ENCODE results near the gene CKB. TPM values are rescaled to one million over a fixed set of nuclear protein-coding genes. Genes with fewer than 3 reads are reported as not detected.
"Not testable (repeated sequence)": the region's sequence is repeated elsewhere in the genome, so short reads cannot be mapped to it uniquely, and the experiment has no call there.

The CKB gene
- total and polyA plus RNA-seq, 4 donors, result 9.0 to 32.9 (median 20.4) TPM

GRCh38 chr14:103512701-103513611, 9.7 kb downstream of the CKB start:
- Histone ChIP-seq H3K4me3 (ENCODE audit: low read depth in 1 of 3, low read length in 3 of 3) (no peak overlapping the region), H3K4me1 (ENCODE audit: control insufficient read depth in 4 of 4, insufficient read depth in 4 of 4, low read length in 3 of 4) (peaks cover 0 to 6% (median 2%) of the 10 kb centered on the region in 4 donors), H3K36me3 (ENCODE audit: control insufficient read depth in 4 of 4, insufficient read depth in 3 of 4, low read depth in 1 of 4, low read length in 3 of 4) (peaks cover 0 to 7% (median 6%) of the 10 kb centered on the region in 4 donors), H3K9ac (ENCODE audit: low read depth in 1 of 2, low read length in 2 of 2) (no peak overlapping the region), H3K9me3 (ENCODE audit: control insufficient read depth in 4 of 4, low read length in 3 of 4) (no peaks in the 10 kb centered on the region), H3K27ac (ENCODE audit: low read depth in 1 of 2, low read length in 2 of 2) (no peak overlapping the region), H3K27me3 (ENCODE audit: control insufficient read depth in 4 of 4, insufficient read depth in 4 of 4, low read length in 3 of 4) (no peaks in the 10 kb centered on the region)
- 71% methylated on average over 25 of the region's 25 CpGs for WGBS
- no peak for DNase-seq (ENCODE audit: low spot score)
- TF ChIP-seq HNF4A (conservative IDR thresholded peaks at IDR 0.05), result no peak
- no peak for TF ChIP-seq FOXA2 (IDR thresholded peaks at IDR 0.05)
- no peak for TF ChIP-seq EGR1 (IDR thresholded peaks at IDR 0.05; ENCODE audit: low read depth in 2 of 2)
- no peak for TF ChIP-seq MAX (IDR thresholded peaks at IDR 0.05)
- TF ChIP-seq JUND (IDR thresholded peaks at IDR 0.05), result no peak
- TF ChIP-seq SP1 (IDR thresholded peaks at IDR 0.05), result no peak
- TF ChIP-seq ZBTB33 (IDR thresholded peaks at IDR 0.05), result no peak
- no peak for TF ChIP-seq GABPA (IDR thresholded peaks at IDR 0.05 in 1 of 2, conservative IDR thresholded peaks at IDR 0.05 in 1 of 2)
- TF ChIP-seq TAF1 (conservative IDR thresholded peaks at IDR 0.05), result no peak
- TF ChIP-seq NR2F2 (IDR thresholded peaks at IDR 0.05), result no peak
- TF ChIP-seq HNF4G (IDR thresholded peaks at IDR 0.05), result no peak

- not testable (repeated sequence) for H3K4me3 ChIP-seq (ENCODE audit: low read depth in 1 of 3, low read length in 3 of 3); H3K27ac ChIP-seq (ENCODE audit: low read depth in 1 of 2, low read length in 2 of 2); H3K27me3 ChIP-seq (ENCODE audit: control insufficient read depth in 4 of 4, insufficient read depth in 4 of 4, low read length in 3 of 4); H3K9ac ChIP-seq (ENCODE audit: low read depth in 1 of 2, low read length in 2 of 2); H3K36me3 ChIP-seq (ENCODE audit: control insufficient read depth in 4 of 4, insufficient read depth in 3 of 4, low read depth in 1 of 4, low read length in 3 of 4); H3K9me3 ChIP-seq (ENCODE audit: control insufficient read depth in 4 of 4, low read length in 3 of 4); DNase-seq (ENCODE audit: low spot score); H3K4me1 ChIP-seq (ENCODE audit: control insufficient read depth in 4 of 4, insufficient read depth in 4 of 4, low read length in 3 of 4)
- WGBS, result 99% methylated on average over 8 of the region's 8 CpGs
Observed at GRCh38 chr14:103512180-103512579, 10.4 kb downstream of the CKB start.

- peaks cover 0 to 6% (median 3%) of the 10 kb centered on the region in 4 donors for H3K4me1 ChIP-seq (ENCODE audit: control insufficient read depth in 4 of 4, insufficient read depth in 4 of 4, low read length in 3 of 4)
- no peak for DNase-seq (ENCODE audit: low spot score)
- no peak overlapping the region for H3K27ac ChIP-seq (ENCODE audit: low read depth in 1 of 2, low read length in 2 of 2)
- TF ChIP-seq JUND (IDR thresholded peaks at IDR 0.05) (no peak), RAD21 (IDR thresholded peaks at IDR 0.05) (no peak), REST (IDR thresholded peaks at IDR 0.05) (no peak), MAX (IDR thresholded peaks at IDR 0.05) (no peak), HNF4A (conservative IDR thresholded peaks at IDR 0.05) (no peak), ZBTB33 (IDR thresholded peaks at IDR 0.05) (no peak), RXRA (IDR thresholded peaks at IDR 0.05) (no peak), SP1 (IDR thresholded peaks at IDR 0.05) (no peak), HNF4G (IDR thresholded peaks at IDR 0.05) (no peak), FOXA1 (IDR thresholded peaks at IDR 0.05) (no peak), TAF1 (conservative IDR thresholded peaks at IDR 0.05) (no peak), FOXA2 (IDR thresholded peaks at IDR 0.05) (no peak), NR2F2 (IDR thresholded peaks at IDR 0.05) (no peak), GABPA (IDR thresholded peaks at IDR 0.05 in 1 of 2, conservative IDR thresholded peaks at IDR 0.05 in 1 of 2) (no peak)
- H3K9me3 ChIP-seq (ENCODE audit: control insufficient read depth in 4 of 4, low read length in 3 of 4), result no peaks in the 10 kb centered on the region
- peaks cover 0 to 10% (median 7%) of the 10 kb centered on the region in 4 donors for H3K36me3 ChIP-seq (ENCODE audit: control insufficient read depth in 4 of 4, insufficient read depth in 3 of 4, low read depth in 1 of 4, low read length in 3 of 4)
- H3K27me3 ChIP-seq (ENCODE audit: control insufficient read depth in 4 of 4, insufficient read depth in 4 of 4, low read length in 3 of 4), result no peaks in the 10 kb centered on the region
- no peak overlapping the region for H3K4me3 ChIP-seq (ENCODE audit: low read depth in 1 of 3, low read length in 3 of 3)
- no peak overlapping the region for H3K9ac ChIP-seq (ENCODE audit: low read depth in 1 of 2, low read length in 2 of 2)
- 95% methylated on average over 26 of the region's 26 CpGs for WGBS
Observed at GRCh38 chr14:103510724-103511693, 11.6 kb downstream of the CKB start.

Data from liver (tissue), 9 donors.